ENCODE measurements around the gene RYR2. TPM values are rescaled to one million over a fixed set of nuclear protein-coding genes. Genes with fewer than 3 reads are reported as not detected.

The RYR2 gene
- total and polyA plus RNA-seq, 7 experiments from 2014 or later: 0.05 TPM; not detected in 6

- ChIA-PET CTCF (no interaction called here), POLR2A (no interaction called here)
- no peak for ATAC-seq
- Histone ChIP-seq H3K27me3 (ENCODE audit: control insufficient read depth in 2 of 2, insufficient read depth in 2 of 2, low read length in 2 of 2) (no peaks in the 10 kb centered on the region), H3K9me3 (ENCODE audit: control insufficient read depth in 2 of 3, low read length in 3 of 3) (no peaks in the 10 kb centered on the region), H3K27ac (ENCODE audit: low read depth, low read length) (no peak overlapping the region), H3K36me3 (ENCODE audit: control insufficient read depth in 2 of 3, insufficient read depth in 3 of 3, low read length in 3 of 3) (no peaks in the 10 kb centered on the region), H3K4me3 (ENCODE audit: low read length) (no peak overlapping the region), H3K4me1 (ENCODE audit: control insufficient read depth in 2 of 2, insufficient read depth in 2 of 2, low read length in 2 of 2) (no peaks in the 10 kb centered on the region)
- intact Hi-C loops (cut with micrococcal nuclease): no loop called here
- no peak for DNase-seq
- Mint-ChIP-seq H3K9me3 (peaks cover 0 to 7% (median 1%) of the 10 kb centered on the region in 11 donors), H3K27ac (no peak overlapping the region), H3K4me3 (no peak overlapping the region), H3K36me3 (no peaks in the 10 kb centered on the region), H3K27me3 (peaks cover 0 to 16% (median 4%) of the 10 kb centered on the region in 5 donors), H3K4me1 (no peaks in the 10 kb centered on the region)
These were observed 190.5 kb downstream of the RYR2 start for GRCh38 chr1:237232501-237232900.

GRCh38 chr1:237235091-237235490 lies 193.1 kb downstream of the RYR2 start:
- ChIA-PET POLR2A (no interaction called here), CTCF (no interaction called here)
- ATAC-seq: no peak

GRCh38 chr1:237237721-237238120 lies 195.7 kb downstream of the RYR2 start:
- H3K4me3 Mint-ChIP-seq: no peak overlapping the region
- ATAC-seq (no peak), DNase-seq (no peak)
- ChIA-PET POLR2A (no interaction called here), CTCF (no interaction called here)
- no peaks in the 10 kb centered on the region for H3K36me3 ChIP-seq (ENCODE audit: control insufficient read depth in 2 of 3, insufficient read depth in 3 of 3, low read length in 3 of 3)
- no peak overlapping the region for H3K27ac Mint-ChIP-seq
- H3K36me3 Mint-ChIP-seq: no peaks in the 10 kb centered on the region
- H3K4me1 ChIP-seq (ENCODE audit: control insufficient read depth in 2 of 2, insufficient read depth in 2 of 2, low read length in 2 of 2): no peaks in the 10 kb centered on the region
- H3K27me3 ChIP-seq (ENCODE audit: control insufficient read depth in 2 of 2, insufficient read depth in 2 of 2, low read length in 2 of 2): no peaks in the 10 kb centered on the region
- H3K9me3 ChIP-seq (ENCODE audit: control insufficient read depth in 2 of 3, low read length in 3 of 3): no peaks in the 10 kb centered on the region
- H3K9me3 Mint-ChIP-seq: peaks cover 0 to 8% (median 1%) of the 10 kb centered on the region in 11 donors
- intact Hi-C loops (cut with micrococcal nuclease): no loop called here
- H3K4me3 ChIP-seq (ENCODE audit: low read length): no peak overlapping the region
- H3K4me1 Mint-ChIP-seq: no peaks in the 10 kb centered on the region
- H3K27ac ChIP-seq (ENCODE audit: low read depth, low read length): no peak overlapping the region
- H3K27me3 Mint-ChIP-seq: peaks cover 0 to 25% (median 4%) of the 10 kb centered on the region in 5 donors

More at GRCh38 chr1:237235091-237235490, 193.1 kb downstream of the RYR2 start:
- Histone ChIP-seq H3K9me3 (ENCODE audit: control insufficient read depth in 2 of 3, low read length in 3 of 3) (no peaks in the 10 kb centered on the region), H3K27me3 (ENCODE audit: control insufficient read depth in 2 of 2, insufficient read depth in 2 of 2, low read length in 2 of 2) (no peaks in the 10 kb centered on the region), H3K36me3 (ENCODE audit: control insufficient read depth in 2 of 3, insufficient read depth in 3 of 3, low read length in 3 of 3) (no peaks in the 10 kb centered on the region), H3K27ac (ENCODE audit: low read depth, low read length) (no peak overlapping the region), H3K4me3 (ENCODE audit: low read length) (no peak overlapping the region), H3K4me1 (ENCODE audit: control insufficient read depth in 2 of 2, insufficient read depth in 2 of 2, low read length in 2 of 2) (no peaks in the 10 kb centered on the region)
- peaks cover 0 to 8% (median 1%) of the 10 kb centered on the region in 11 donors for H3K9me3 Mint-ChIP-seq
- no peaks in the 10 kb centered on the region for H3K4me1 Mint-ChIP-seq
- DNase-seq: no peak
- intact Hi-C loops (cut with micrococcal nuclease): no loop called here
- H3K27ac Mint-ChIP-seq: no peak overlapping the region
- no peaks in the 10 kb centered on the region for H3K36me3 Mint-ChIP-seq
- no peak overlapping the region for H3K4me3 Mint-ChIP-seq
- peaks cover 0 to 16% (median 4%) of the 10 kb centered on the region in 5 donors for H3K27me3 Mint-ChIP-seq

- no peak for ATAC-seq
- peaks cover 0 to 30% (median 4%) of the 10 kb centered on the region in 5 donors for H3K27me3 Mint-ChIP-seq
- peaks cover 0 to 3% (median 0%) of the 10 kb centered on the region in 5 donors for H3K36me3 Mint-ChIP-seq
- no peak overlapping the region for H3K4me3 Mint-ChIP-seq
- intact Hi-C loops (cut with micrococcal nuclease): no loop called here
- H3K9me3 ChIP-seq (ENCODE audit: control insufficient read depth in 2 of 3, low read length in 3 of 3): no peaks in the 10 kb centered on the region
- no peak overlapping the region for H3K27ac Mint-ChIP-seq
- H3K4me3 ChIP-seq (ENCODE audit: low read length): no peak overlapping the region
- H3K4me1 ChIP-seq (ENCODE audit: control insufficient read depth in 2 of 2, insufficient read depth in 2 of 2, low read length in 2 of 2): no peaks in the 10 kb centered on the region
- no peak overlapping the region for H3K27ac ChIP-seq (ENCODE audit: low read depth, low read length)
- ChIA-PET POLR2A (no interaction called here), CTCF (no interaction called here)
- DNase-seq: no peak
- H3K36me3 ChIP-seq (ENCODE audit: control insufficient read depth in 2 of 3, insufficient read depth in 3 of 3, low read length in 3 of 3): no peaks in the 10 kb centered on the region
- peaks cover 0 to 10% (median 3%) of the 10 kb centered on the region in 11 donors for H3K9me3 Mint-ChIP-seq
- H3K4me1 Mint-ChIP-seq: no peaks in the 10 kb centered on the region
- no peaks in the 10 kb centered on the region for H3K27me3 ChIP-seq (ENCODE audit: control insufficient read depth in 2 of 2, insufficient read depth in 2 of 2, low read length in 2 of 2)
These were observed 197.3 kb downstream of the RYR2 start for GRCh38 chr1:237239248-237239647.

- H3K36me3 ChIP-seq (ENCODE audit: control insufficient read depth in 2 of 3, insufficient read depth in 3 of 3, low read length in 3 of 3): no peaks in the 10 kb centered on the region
- no peaks in the 10 kb centered on the region for H3K4me1 ChIP-seq (ENCODE audit: control insufficient read depth in 2 of 2, insufficient read depth in 2 of 2, low read length in 2 of 2)
- no peak for DNase-seq
- H3K9me3 ChIP-seq (ENCODE audit: control insufficient read depth in 2 of 3, low read length in 3 of 3): no peaks in the 10 kb centered on the region
- Mint-ChIP-seq H3K27me3 (peaks cover 0 to 24% (median 4%) of the 10 kb centered on the region in 5 donors), H3K4me1 (no peaks in the 10 kb centered on the region), H3K27ac (no peak overlapping the region), H3K36me3 (peaks cover 0 to 3% (median 0%) of the 10 kb centered on the region in 5 donors), H3K9me3 (peaks cover 0 to 9% (median 1%) of the 10 kb centered on the region in 11 donors), H3K4me3 (no peak overlapping the region)
- POLR2A ChIA-PET: no interaction called here
- no peak overlapping the region for H3K4me3 ChIP-seq (ENCODE audit: low read length)
- intact Hi-C loops (cut with micrococcal nuclease): no loop called here
- H3K27ac ChIP-seq (ENCODE audit: low read depth, low read length): no peak overlapping the region
- H3K27me3 ChIP-seq (ENCODE audit: control insufficient read depth in 2 of 2, insufficient read depth in 2 of 2, low read length in 2 of 2): no peaks in the 10 kb centered on the region
- ATAC-seq: no peak
- CTCF ChIA-PET: no interaction called here
These were observed 199.1 kb downstream of the RYR2 start for GRCh38 chr1:237241038-237241437.

- POLR2A ChIA-PET: interaction anchor here (0.7 kb wide), 1 partner anchor 1139 kb away, joined by 3 read pairs; no protein-coding TSS in a partner anchor
- no peak overlapping the region for H3K4me3 ChIP-seq (ENCODE audit: low read length)
These were observed 202.8 kb downstream of the RYR2 start for GRCh38 chr1:237244778-237245177.

GRCh38 chr1:237247442-237247841 lies 205.5 kb downstream of the RYR2 start:
- ChIA-PET CTCF (no interaction called here), POLR2A (no interaction called here)
- Mint-ChIP-seq H3K9me3 (peaks cover 0 to 5% (median 0%) of the 10 kb centered on the region in 11 donors), H3K4me1 (no peaks in the 10 kb centered on the region), H3K27ac (no peak overlapping the region), H3K4me3 (no peak overlapping the region), H3K27me3 (peaks cover 0 to 7% (median 0%) of the 10 kb centered on the region in 5 donors), H3K36me3 (peaks cover 0 to 3% (median 0%) of the 10 kb centered on the region in 5 donors)
- Histone ChIP-seq H3K27me3 (ENCODE audit: control insufficient read depth in 2 of 2, insufficient read depth in 2 of 2, low read length in 2 of 2) (no peaks in the 10 kb centered on the region), H3K36me3 (ENCODE audit: control insufficient read depth in 2 of 3, insufficient read depth in 3 of 3, low read length in 3 of 3) (no peaks in the 10 kb centered on the region), H3K9me3 (ENCODE audit: control insufficient read depth in 2 of 3, low read length in 3 of 3) (no peaks in the 10 kb centered on the region), H3K4me1 (ENCODE audit: control insufficient read depth in 2 of 2, insufficient read depth in 2 of 2, low read length in 2 of 2) (no peaks in the 10 kb centered on the region), H3K27ac (ENCODE audit: low read depth, low read length) (no peak overlapping the region), H3K4me3 (ENCODE audit: low read length) (no peak overlapping the region)
- no peak for ATAC-seq
- DNase-seq: no peak
- intact Hi-C loops (cut with micrococcal nuclease): no loop called here

More at GRCh38 chr1:237244778-237245177, 202.8 kb downstream of the RYR2 start:
- H3K36me3 Mint-ChIP-seq: peaks cover 0 to 3% (median 0%) of the 10 kb centered on the region in 5 donors
- Histone ChIP-seq H3K27me3 (ENCODE audit: control insufficient read depth in 2 of 2, insufficient read depth in 2 of 2, low read length in 2 of 2) (no peaks in the 10 kb centered on the region), H3K4me1 (ENCODE audit: control insufficient read depth in 2 of 2, insufficient read depth in 2 of 2, low read length in 2 of 2) (no peaks in the 10 kb centered on the region), H3K9me3 (ENCODE audit: control insufficient read depth in 2 of 3, low read length in 3 of 3) (no peaks in the 10 kb centered on the region), H3K36me3 (ENCODE audit: control insufficient read depth in 2 of 3, insufficient read depth in 3 of 3, low read length in 3 of 3) (no peaks in the 10 kb centered on the region), H3K27ac (ENCODE audit: low read depth, low read length) (no peak overlapping the region)
- peaks cover 0 to 16% (median 0%) of the 10 kb centered on the region in 5 donors for H3K27me3 Mint-ChIP-seq
- no peak for ATAC-seq
- intact Hi-C loops (cut with micrococcal nuclease): no loop called here
- CTCF ChIA-PET: no interaction called here
- H3K27ac Mint-ChIP-seq: no peak overlapping the region
- peaks cover 0 to 5% (median 0%) of the 10 kb centered on the region in 11 donors for H3K9me3 Mint-ChIP-seq
- no peak for DNase-seq
- no peaks in the 10 kb centered on the region for H3K4me1 Mint-ChIP-seq
- H3K4me3 Mint-ChIP-seq: no peak overlapping the region
